ENCODE data around the gene NISCH. TPM values are rescaled to one million over a fixed set of nuclear protein-coding genes. Genes with fewer than 3 reads are reported as not detected.

Gene NISCH
- total and polyA plus RNA-seq, 2 donors (not counting 3 experiments of a cell fraction or from before 2014, with no cell fraction given): 156 to 178 TPM

DNA sequence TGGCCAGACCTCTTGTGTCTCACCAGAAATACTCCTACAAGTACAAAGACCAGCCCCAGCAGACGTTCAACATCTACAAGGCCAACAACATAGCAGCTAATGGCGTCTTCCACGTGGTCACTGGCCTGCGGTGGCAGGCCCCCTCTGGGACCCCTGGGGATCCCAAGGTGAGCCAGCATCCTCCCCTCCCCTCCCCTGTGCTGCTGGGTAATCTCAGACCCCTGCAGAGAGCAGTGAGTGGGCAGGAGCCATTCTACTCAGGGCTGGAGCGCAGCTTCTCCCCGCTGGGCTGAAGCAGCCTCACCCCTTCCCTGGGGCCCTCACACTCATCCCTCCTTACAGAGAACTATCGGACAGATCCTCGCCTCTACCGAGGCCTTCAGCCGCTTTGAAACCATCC lies 49.6 kb downstream of the NISCH start:
- Histone ChIP-seq H3K4me2 (ENCODE audit: insufficient read depth, low read length) (no peak overlapping the region), H3K9ac (replicated peaks; ENCODE audit: extremely low read depth, insufficient read depth, low read length) (no peak overlapping the region), H2AFZ (ENCODE audit: low read depth, low read length) (no peak overlapping the region), H3K4me3 (replicated peaks in 1 of 3; ENCODE audit: insufficient read depth in 1 of 3, low read depth in 1 of 3, low read length in 3 of 3) (no peak overlapping the region), H3K36me3 (ENCODE audit: control insufficient read depth in 2 of 2, extremely low read depth in 1 of 2, insufficient read depth in 2 of 2, low read length in 2 of 2) (peaks cover 28 to 71% of the 10 kb centered on the region in 2 experiments), H3K27ac (ENCODE audit: insufficient read depth, low read depth, low read length) (no peak overlapping the region), H3K79me2 (ENCODE audit: control insufficient read depth, insufficient read depth, low read length) (peaks cover 21% of the 10 kb centered on the region), H3K27me3 (ENCODE audit: control insufficient read depth in 2 of 2, insufficient read depth in 2 of 2, low read length in 2 of 2) (no peaks in the 10 kb centered on the region), H3K9me3 (replicated peaks; ENCODE audit: control insufficient read depth, insufficient read depth, low read length) (no peaks in the 10 kb centered on the region), H4K20me1 (replicated peaks; ENCODE audit: control insufficient read depth, extremely low read depth, insufficient read depth, low read length) (no peaks in the 10 kb centered on the region), H3K4me1 (ENCODE audit: control insufficient read depth, extremely low read depth, insufficient read depth, low read length) (peaks cover 10% of the 10 kb centered on the region), H3K9me1 (replicated peaks; ENCODE audit: control insufficient read depth, extremely low read depth, insufficient read depth, low read length) (no peaks in the 10 kb centered on the region)
- TSS peak; percentile 50 for BruUV-seq (replicated peaks)
- FAIRE-seq (no peak), DNase-seq (ENCODE audit: low read depth, low spot score) (no peak)
- POLR2A ChIA-PET: no interaction called here
- TF ChIP-seq EZH2 (IDR thresholded peaks at IDR 0.05; ENCODE audit: borderline replicate concordance, low read depth, low read length, severe bottlenecking) (no peak), FOS (IDR thresholded peaks at IDR 0.05; ENCODE audit: borderline replicate concordance, insufficient read depth, low read length) (no peak), POLR2AphosphoS5 (IDR thresholded peaks at IDR 0.05; ENCODE audit: insufficient read depth, low read depth, low read length) (no peak), JUN (IDR thresholded peaks at IDR 0.05; ENCODE audit: borderline replicate concordance, insufficient read depth, insufficient read length, low read depth) (no peak), MYC (IDR thresholded peaks at IDR 0.05; ENCODE audit: low read depth, low read length) (no peak)
- TF ChIP-seq, protein P1, sequence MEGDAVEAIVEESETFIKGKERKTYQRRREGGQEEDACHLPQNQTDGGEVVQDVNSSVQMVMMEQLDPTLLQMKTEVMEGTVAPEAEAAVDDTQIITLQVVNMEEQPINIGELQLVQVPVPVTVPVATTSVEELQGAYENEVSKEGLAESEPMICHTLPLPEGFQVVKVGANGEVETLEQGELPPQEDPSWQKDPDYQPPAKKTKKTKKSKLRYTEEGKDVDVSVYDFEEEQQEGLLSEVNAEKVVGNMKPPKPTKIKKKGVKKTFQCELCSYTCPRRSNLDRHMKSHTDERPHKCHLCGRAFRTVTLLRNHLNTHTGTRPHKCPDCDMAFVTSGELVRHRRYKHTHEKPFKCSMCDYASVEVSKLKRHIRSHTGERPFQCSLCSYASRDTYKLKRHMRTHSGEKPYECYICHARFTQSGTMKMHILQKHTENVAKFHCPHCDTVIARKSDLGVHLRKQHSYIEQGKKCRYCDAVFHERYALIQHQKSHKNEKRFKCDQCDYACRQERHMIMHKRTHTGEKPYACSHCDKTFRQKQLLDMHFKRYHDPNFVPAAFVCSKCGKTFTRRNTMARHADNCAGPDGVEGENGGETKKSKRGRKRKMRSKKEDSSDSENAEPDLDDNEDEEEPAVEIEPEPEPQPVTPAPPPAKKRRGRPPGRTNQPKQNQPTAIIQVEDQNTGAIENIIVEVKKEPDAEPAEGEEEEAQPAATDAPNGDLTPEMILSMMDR (IDR thresholded peaks at IDR 0.05; ENCODE audit: extremely low read depth in 1 of 2, insufficient read depth in 1 of 2, low read depth in 1 of 2, low read length in 2 of 2): no peak
- intact Hi-C loops (cut with micrococcal nuclease): no loop called here
- dilution Hi-C loops (cut with MboI; ENCODE audit: extremely low pct_ligation_motif_present, low sequenced_read_pairs): no loop called here
- CTCF ChIA-PET: interaction anchor here (1.1 to 1.4 kb wide), 2 partner anchors 10 to 14 kb away, joined by 4 read pairs; partner anchors contain the start of gene STAB1

All from endothelial cell of umbilical vein (primary cell).